Measurements from ENCODE around the gene PPP1R14C. TPM values are rescaled to one million over a fixed set of nuclear protein-coding genes. Genes with fewer than 3 reads are reported as not detected.

PPP1R14C gene
- total and polyA plus RNA-seq, 2 experiments from 2014 or later: 1.1 to 1.4 TPM

GRCh38 chr6:150129616-150130505 is 13.0 kb upstream of the PPP1R14C start:
- Histone ChIP-seq H3K36me3 (ENCODE audit: insufficient read depth) (no peaks in the 10 kb centered on the region), H3K27ac (ENCODE audit: low read depth) (no peak overlapping the region), H2AFZ (no peak overlapping the region), H3K4me1 (ENCODE audit: insufficient read depth) (no peaks in the 10 kb centered on the region), H3K9me2 (ENCODE audit: insufficient read depth) (no peaks in the 10 kb centered on the region), H3K27me3 (ENCODE audit: insufficient read depth) (no peaks in the 10 kb centered on the region), H3K4me2 (no peak overlapping the region), H3F3A (replicated peaks; ENCODE audit: low read depth) (no peaks in the 10 kb centered on the region), H3K79me2 (replicated peaks; ENCODE audit: insufficient read depth) (no peaks in the 10 kb centered on the region), H4K20me1 (replicated peaks; ENCODE audit: insufficient read depth) (no peaks in the 10 kb centered on the region), H3K4me3 (no peak overlapping the region)
- no peak overlapping the region for H3K4me3 Mint-ChIP-seq
- H3K4me1 Mint-ChIP-seq: peaks cover 7% of the 10 kb centered on the region; the same call in 1 of the 3 replicates
- H3K27ac Mint-ChIP-seq: no peak overlapping the region
- no peak for TF ChIP-seq ETS1 (IDR thresholded peaks at IDR 0.05)
- no peak for TF ChIP-seq EZH2phosphoT487 (IDR thresholded peaks at IDR 0.05; ENCODE audit: unreplicated experiment)
- no peak for TF ChIP-seq ZNF331 (CRISPR knock-in tag; IDR thresholded peaks at IDR 0.05; ENCODE audit: low read depth)
- TF ChIP-seq CREB1 (CRISPR knock-in tag; IDR thresholded peaks at IDR 0.05; ENCODE audit: low read depth): no peak
- H3K36me3 Mint-ChIP-seq (ENCODE audit: low read depth): no peaks in the 10 kb centered on the region
- DNase-seq (ENCODE audit: low spot score) (no peak), ATAC-seq (no peak)
- H3K27me3 Mint-ChIP-seq (ENCODE audit: insufficient read depth, low read depth, poor library complexity): peaks cover 2% of the 10 kb centered on the region
- no peaks in the 10 kb centered on the region for H3K9me3 Mint-ChIP-seq

- Histone ChIP-seq H3K4me1 (ENCODE audit: insufficient read depth) (0 out of 2 replicates have a peak, but pooled peaks cover 3% of the 10 kb centered on the region), H2AFZ (no peak overlapping the region), H3K9me2 (ENCODE audit: insufficient read depth) (no peaks in the 10 kb centered on the region), H3F3A (replicated peaks; ENCODE audit: low read depth) (no peaks in the 10 kb centered on the region), H3K4me2 (no peak overlapping the region), H3K27me3 (ENCODE audit: insufficient read depth) (no peaks in the 10 kb centered on the region), H3K27ac (ENCODE audit: low read depth) (no peak overlapping the region), H3K4me3 (no peak overlapping the region), H3K79me2 (replicated peaks; ENCODE audit: insufficient read depth) (no peaks in the 10 kb centered on the region), H3K36me3 (ENCODE audit: insufficient read depth) (no peaks in the 10 kb centered on the region), H4K20me1 (replicated peaks; ENCODE audit: insufficient read depth) (no peaks in the 10 kb centered on the region)
- peaks cover 7% of the 10 kb centered on the region for H3K27me3 Mint-ChIP-seq (ENCODE audit: insufficient read depth, low read depth, poor library complexity)
- H3K9me3 Mint-ChIP-seq: no peaks in the 10 kb centered on the region; the same call in 2 of the 3 replicates
- DNase-seq (ENCODE audit: low spot score) (no peak), ATAC-seq (no peak)
- no peaks in the 10 kb centered on the region for H3K36me3 Mint-ChIP-seq (ENCODE audit: low read depth)
- H3K27ac Mint-ChIP-seq: no peak overlapping the region
- peaks cover 5% of the 10 kb centered on the region for H3K4me1 Mint-ChIP-seq
- H3K4me3 Mint-ChIP-seq: no peak overlapping the region
- TF ChIP-seq POLR2AphosphoS5 (IDR thresholded peaks at IDR 0.05; ENCODE audit: low read depth) (no peak), REST (IDR thresholded peaks at IDR 0.05; ENCODE audit: unreplicated experiment) (no peak), NANOG (IDR thresholded peaks at IDR 0.05; ENCODE audit: borderline replicate concordance) (no peak), ZNF331 (CRISPR knock-in tag; IDR thresholded peaks at IDR 0.05; ENCODE audit: low read depth) (no peak), CREB1 (CRISPR knock-in tag; IDR thresholded peaks at IDR 0.05; ENCODE audit: low read depth) (no peak), ETS1 (IDR thresholded peaks at IDR 0.05) (no peak), JUNB (IDR thresholded peaks at IDR 0.05; ENCODE audit: unreplicated experiment) (no peak), ZNF114 (CRISPR knock-in tag; IDR thresholded peaks at IDR 0.05) (no peak)
Observed at GRCh38 chr6:150133686-150134085, 9.2 kb upstream of the PPP1R14C start.
